ENCODE data around the gene METAP1.

GRCh38 chr4:99043346-99043745 lies 47.8 kb downstream of the METAP1 start:
- TF ChIP-seq, protein P1, sequence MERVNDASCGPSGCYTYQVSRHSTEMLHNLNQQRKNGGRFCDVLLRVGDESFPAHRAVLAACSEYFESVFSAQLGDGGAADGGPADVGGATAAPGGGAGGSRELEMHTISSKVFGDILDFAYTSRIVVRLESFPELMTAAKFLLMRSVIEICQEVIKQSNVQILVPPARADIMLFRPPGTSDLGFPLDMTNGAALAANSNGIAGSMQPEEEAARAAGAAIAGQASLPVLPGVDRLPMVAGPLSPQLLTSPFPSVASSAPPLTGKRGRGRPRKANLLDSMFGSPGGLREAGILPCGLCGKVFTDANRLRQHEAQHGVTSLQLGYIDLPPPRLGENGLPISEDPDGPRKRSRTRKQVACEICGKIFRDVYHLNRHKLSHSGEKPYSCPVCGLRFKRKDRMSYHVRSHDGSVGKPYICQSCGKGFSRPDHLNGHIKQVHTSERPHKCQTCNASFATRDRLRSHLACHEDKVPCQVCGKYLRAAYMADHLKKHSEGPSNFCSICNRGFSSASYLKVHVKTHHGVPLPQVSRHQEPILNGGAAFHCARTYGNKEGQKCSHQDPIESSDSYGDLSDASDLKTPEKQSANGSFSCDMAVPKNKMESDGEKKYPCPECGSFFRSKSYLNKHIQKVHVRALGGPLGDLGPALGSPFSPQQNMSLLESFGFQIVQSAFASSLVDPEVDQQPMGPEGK (CRISPR knock-in tag; IDR thresholded peaks at IDR 0.05; ENCODE audit: borderline replicate concordance) = no peak
- no peak for TF ChIP-seq ZNF8 (CRISPR knock-in tag; IDR thresholded peaks at IDR 0.05)
- TF ChIP-seq, protein P2, sequence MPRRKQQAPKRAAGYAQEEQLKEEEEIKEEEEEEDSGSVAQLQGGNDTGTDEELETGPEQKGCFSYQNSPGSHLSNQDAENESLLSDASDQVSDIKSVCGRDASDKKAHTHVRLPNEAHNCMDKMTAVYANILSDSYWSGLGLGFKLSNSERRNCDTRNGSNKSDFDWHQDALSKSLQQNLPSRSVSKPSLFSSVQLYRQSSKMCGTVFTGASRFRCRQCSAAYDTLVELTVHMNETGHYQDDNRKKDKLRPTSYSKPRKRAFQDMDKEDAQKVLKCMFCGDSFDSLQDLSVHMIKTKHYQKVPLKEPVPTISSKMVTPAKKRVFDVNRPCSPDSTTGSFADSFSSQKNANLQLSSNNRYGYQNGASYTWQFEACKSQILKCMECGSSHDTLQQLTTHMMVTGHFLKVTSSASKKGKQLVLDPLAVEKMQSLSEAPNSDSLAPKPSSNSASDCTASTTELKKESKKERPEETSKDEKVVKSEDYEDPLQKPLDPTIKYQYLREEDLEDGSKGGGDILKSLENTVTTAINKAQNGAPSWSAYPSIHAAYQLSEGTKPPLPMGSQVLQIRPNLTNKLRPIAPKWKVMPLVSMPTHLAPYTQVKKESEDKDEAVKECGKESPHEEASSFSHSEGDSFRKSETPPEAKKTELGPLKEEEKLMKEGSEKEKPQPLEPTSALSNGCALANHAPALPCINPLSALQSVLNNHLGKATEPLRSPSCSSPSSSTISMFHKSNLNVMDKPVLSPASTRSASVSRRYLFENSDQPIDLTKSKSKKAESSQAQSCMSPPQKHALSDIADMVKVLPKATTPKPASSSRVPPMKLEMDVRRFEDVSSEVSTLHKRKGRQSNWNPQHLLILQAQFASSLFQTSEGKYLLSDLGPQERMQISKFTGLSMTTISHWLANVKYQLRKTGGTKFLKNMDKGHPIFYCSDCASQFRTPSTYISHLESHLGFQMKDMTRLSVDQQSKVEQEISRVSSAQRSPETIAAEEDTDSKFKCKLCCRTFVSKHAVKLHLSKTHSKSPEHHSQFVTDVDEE (CRISPR knock-in tag; IDR thresholded peaks at IDR 0.05) = no peak
- no peak for TF ChIP-seq BACH2 (CRISPR knock-in tag; IDR thresholded peaks at IDR 0.05; ENCODE audit: borderline replicate concordance)
- TF ChIP-seq ARNTL (CRISPR knock-in tag; IDR thresholded peaks at IDR 0.05; ENCODE audit: borderline replicate concordance, low read depth) = no peak
- no peak for TF ChIP-seq ZFP30 (CRISPR knock-in tag; IDR thresholded peaks at IDR 0.05)
- TF ChIP-seq RARB (CRISPR knock-in tag; IDR thresholded peaks at IDR 0.05) = no peak

Measured in SK-N-SH treated with all-trans-retinoic acid at 6 μM for 48 hours (cell line).